Putamen (tissue), 1 donor: ENCODE measurements around the gene DNAJC6.

ENCODE experiments used
- DNase-seq: peaks from one replicate; pipeline ENCODE4 v3.0.0-alpha.2; 2016; ENCODE audit warnings: low spot score

DNAJC6 gene

GRCh38 chr1:65407877-65408276 is 98.5 kb downstream of the DNAJC6 start:
- DNase-seq: no peak

DNA sequence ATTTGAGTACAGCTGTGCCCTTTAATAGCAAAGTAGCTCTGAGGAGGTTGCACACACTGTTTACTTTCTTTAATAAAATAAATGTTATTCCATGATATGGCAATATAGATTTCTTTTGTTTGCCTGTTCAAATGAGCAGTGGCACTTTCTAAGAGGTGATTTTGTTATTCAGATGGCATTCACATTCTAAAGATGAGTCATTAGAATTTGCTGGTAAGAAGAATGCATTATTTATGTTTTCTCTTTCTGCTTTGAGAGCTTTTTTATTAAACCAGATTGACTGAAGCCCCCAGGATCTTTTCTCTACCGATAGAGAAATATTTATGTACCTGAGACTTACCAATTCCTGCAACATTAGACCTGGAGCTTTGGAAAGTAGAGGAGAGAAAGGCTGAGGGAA is 100.0 kb downstream of the DNAJC6 start:
- DNase-seq: no peak

DNA sequence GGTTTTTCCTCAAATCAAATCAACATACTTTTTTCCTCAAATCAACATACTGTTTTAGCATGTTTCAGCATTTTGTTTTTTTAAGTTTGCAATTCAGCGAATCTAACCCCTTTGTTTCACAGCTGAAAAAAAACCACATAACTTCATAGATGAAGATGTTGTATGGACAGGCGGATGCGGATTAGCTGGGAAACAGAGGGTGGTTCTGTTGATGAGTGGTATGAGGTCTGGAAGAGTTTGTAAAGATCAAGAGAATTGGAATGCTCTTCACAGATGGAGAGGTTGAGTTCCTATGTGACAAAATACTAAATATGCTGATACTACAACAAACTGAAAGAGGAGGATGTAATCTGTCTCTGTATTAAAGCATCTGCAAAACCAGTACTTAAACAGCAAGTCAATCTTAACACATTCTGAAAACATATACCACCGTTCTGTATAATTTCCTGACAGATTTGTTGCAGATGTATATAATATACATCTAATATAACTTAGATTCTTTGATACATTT is 100.5 kb downstream of the DNAJC6 start:
- DNase-seq: no peak

GRCh38 chr1:65412256-65412983 is 103.1 kb downstream of the DNAJC6 start:
- no peak for DNase-seq

- DNase-seq: no peak
Measured at GRCh38 chr1:65412984-65413375, 103.6 kb downstream of the DNAJC6 start.

DNA sequence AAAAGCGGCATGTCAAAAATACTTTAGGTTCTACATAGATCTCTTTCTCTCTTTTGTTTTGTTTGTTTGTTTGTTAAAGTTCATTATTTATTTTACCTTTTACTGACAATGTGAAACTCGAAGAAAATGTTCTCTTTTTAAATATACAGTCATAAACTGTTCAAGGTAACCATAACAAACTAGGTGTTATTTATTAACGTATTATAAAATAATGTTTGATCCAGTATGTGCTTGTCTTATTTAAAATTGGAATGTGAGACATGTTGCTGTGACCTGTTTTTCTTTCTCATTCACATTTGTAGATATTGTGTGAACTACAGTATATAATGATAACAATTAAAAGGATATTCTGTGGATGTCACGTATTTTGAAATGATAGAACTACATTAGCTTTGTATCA is 105.2 kb downstream of the DNAJC6 start:
- DNase-seq: no peak

DNA sequence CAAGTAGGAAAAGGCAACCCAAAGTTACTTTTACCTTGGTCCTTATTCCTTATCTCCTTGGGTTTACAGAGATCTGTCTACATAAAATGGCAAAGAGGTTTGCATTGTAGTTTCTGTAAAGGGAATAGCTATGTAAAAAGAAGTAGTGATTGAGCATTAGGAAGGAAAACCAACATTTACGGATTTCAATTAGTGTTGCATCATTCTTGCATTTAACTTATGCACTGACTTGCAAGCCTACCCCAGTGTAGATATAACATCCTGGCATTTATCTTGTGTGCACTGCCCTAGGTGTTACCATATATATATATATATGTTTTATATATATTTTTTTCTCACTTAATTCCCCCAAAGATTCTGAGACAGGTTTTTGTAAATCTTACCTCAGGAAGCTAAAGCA is 107.4 kb downstream of the DNAJC6 start:
- DNase-seq: no peak

DNA sequence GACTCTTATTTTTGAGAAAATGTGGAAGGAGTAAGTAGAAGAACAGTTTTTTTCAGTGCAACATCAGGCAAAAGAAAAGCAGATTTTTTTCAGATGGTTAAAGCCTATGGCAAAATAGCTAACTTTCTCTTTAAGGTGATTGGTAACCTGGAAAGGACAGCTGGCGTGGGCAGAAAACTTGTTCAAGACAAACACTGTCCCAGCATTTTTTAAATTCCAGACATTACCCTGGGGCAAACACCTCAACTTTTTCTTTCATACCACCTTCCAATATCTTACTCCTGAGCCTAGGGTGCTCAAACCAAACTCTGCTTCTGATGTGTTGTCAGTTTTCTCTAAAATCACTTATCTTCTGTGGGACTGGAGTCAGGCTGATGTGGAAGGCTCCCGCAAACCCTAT is 108.4 kb downstream of the DNAJC6 start:
- DNase-seq: no peak

DNA sequence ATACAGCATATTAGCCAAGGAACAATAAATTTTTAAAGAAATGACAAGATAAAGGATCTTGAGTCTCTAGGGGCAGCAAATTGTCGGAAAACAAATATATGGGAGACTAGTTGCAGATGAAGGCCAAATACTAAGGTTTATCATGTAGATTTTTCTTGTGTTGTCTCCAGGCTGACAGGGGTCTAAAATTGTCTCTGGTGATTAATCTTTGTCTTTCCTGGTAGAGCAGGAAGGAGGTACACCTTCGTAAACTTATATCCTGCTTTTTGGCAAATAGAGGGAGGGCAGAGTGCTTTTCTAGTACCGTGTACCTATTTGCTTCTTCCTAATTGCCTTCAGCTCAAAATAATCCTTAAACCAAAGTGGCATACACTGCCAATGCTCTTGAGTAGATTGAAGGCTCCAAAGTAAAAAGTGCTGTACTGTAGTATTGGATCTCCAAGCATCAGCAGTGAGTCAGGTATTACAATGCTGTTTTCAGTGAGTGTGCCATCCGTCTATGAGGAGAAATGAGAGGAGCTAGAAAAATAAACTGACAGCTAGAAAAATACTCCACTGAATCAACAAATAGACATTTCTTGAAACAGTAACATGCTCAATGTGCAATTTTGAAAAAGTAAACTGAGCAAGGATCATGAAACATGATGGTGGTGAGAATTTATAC is 109.3 kb downstream of the DNAJC6 start:
- no peak for DNase-seq

DNA sequence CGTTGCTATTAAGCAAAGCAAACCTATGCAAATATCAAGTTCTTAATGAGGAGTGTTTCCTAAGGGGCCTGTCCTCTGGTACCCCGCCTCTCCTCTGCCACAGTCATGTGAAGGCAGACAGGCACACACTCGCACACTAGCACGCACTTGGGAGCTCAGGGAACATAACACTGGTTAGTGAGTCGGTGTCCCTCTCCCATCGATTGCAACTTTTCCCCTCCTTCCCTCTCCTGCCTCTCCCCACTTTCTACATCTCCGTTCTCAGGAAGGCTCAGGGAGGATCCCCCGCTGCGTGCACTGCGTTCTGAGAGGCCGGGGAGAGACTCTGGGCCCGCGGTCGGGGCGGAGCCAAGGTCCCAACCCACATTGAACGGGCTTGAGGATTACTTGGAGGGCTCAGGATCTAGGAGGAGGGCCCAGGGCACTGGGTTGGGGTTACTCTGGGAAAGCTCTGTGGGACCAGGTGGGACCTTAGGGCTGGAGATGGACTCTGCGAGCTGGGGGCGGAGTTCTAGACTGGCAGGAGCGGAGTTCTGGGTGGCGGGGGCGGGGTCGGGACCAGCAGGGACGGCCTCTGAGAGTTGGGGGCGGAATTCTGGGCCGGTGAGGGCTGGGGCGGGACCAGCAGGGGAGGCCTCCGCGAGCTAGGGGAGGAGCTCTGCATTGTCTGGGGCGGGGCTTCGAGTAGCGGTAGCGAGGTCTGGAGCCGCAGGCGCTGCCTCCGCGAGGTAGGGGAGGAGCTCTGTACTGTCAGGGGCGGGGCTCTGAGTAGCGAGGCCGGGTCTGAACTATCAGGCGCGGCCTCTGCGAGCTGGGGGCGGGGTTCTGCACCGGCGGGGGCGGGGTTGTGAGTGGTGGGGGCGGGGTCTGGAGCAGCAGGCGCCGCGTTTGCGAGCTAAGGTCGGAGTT is 110.6 kb downstream of the DNAJC6 start:
- DNase-seq: peak; percentile 97

- DNase-seq: no peak
Measured at GRCh38 chr1:65420590-65421350, 111.4 kb downstream of the DNAJC6 start, which contains the start of the genes LEPR and LEPROT. TSS of gene LEPR (plus strand) at chr1:65420668. CDS start at chr1:65565566, 144,898 bp downstream. TSS of gene LEPROT (plus strand) at chr1:65420668. CDS start at chr1:65420725, 57 bp downstream.

GRCh38 chr1:65421351-65422025 is 112.1 kb downstream of the DNAJC6 start:
- no peak for DNase-seq

- no peak for DNase-seq
Measured at GRCh38 chr1:65422241-65423203, 113.2 kb downstream of the DNAJC6 start.

GRCh38 chr1:65423884-65424572 is 114.7 kb downstream of the DNAJC6 start:
- DNase-seq: no peak

DNA sequence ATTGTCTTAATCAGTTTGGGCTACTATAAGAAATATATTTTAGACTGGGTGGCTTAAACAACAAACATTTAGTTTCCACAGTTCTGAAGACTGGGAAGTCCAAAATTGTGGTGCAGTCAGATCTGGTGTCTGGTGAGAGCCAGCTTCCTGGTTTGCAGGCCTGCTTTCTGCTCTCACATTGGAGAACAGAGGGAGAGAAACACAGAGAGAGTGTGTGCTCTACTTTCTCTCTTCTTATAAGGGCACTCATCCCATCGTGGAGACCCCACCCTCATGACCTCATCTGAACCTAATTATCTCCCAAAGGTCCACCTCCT is 115.2 kb downstream of the DNAJC6 start:
- no peak for DNase-seq

DNA sequence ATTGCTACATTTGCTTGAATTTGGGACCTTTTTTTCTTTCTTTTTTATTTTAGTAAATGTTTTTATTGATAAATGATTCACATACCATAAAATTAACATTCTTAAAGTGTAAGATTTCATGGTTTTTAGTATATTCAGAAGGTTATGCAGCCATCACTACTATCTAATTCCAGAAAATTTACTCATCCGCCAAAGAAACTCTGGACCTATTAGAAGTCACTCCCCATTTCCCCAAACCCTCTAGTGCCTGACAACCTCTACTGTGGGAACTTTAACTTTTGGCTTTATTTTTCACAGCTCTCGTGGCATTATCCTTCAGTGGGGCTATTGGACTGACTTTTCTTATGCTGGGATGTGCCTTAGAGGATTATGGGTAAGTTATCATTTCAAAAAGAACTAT is 115.7 kb downstream of the DNAJC6 start:
- DNase-seq: no peak

DNA sequence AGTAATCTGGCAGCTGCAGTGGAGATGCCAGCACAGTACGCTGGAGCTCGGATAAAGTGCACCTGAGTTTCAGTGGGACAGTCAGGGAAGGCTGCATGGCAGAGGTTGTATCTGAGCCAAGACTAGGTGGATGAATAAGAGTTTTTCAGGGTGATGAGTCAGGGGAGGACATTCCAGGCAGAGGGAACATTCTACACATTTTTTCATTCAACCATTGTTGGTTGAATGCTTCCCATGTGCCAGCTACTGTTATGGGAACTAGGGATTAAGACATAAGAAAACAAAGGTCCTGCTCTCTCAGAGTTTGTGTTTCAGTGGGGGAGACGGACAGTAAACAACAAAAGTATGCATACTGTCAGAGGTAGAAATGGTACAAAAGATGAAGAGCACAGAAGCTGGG is 116.4 kb downstream of the DNAJC6 start:
- no peak for DNase-seq

DNA sequence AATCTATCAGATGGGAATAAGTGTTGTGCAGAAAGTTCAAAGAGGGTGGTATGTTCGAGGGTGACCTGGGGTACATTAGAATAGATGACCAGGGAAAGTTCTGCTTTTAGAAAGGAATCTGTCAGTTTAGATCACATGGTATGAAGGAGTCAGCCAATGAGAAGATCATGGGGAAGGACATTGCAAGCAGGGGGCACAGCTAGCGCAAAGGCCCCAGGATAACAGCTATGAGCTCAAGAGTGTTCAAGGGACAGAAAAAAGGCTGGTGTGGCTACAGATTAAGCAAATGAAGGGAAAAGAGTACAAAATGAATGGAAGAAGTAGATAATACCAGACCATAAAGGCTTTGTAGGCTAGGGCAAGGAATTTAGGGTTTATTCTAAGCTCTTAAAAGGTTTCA is 119.7 kb downstream of the DNAJC6 start:
- no peak for DNase-seq

DNA sequence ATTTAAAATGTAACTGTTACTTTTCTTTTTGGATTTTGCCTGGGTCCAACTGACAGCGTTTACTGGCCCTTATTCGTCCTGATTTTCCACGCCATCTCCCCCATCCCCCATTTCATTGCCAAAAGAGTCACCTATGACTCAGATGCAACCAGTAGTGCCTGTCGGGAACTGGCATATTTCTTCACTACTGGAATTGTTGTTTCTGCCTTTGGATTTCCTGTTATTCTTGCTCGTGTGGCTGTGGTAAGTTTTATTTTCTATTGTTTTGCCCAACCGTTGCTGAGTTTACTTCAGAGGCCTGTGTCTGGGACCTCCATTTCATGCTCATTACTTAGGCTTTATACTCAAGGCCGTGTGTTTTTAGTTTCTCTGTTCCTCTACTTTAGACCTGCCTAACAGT is 120.5 kb downstream of the DNAJC6 start:
- no peak for DNase-seq
